ENCODE results near the gene ATOSB. TPM values are rescaled to one million over a fixed set of nuclear protein-coding genes. Genes with fewer than 3 reads are reported as not detected.

Gene ATOSB
- total and polyA plus RNA-seq, 9 of the 15 experiments (the other 6 are each of a cell fraction or from before 2014, with no cell fraction given), result 0.45 to 8.0 (median 4.2) TPM

DNA sequence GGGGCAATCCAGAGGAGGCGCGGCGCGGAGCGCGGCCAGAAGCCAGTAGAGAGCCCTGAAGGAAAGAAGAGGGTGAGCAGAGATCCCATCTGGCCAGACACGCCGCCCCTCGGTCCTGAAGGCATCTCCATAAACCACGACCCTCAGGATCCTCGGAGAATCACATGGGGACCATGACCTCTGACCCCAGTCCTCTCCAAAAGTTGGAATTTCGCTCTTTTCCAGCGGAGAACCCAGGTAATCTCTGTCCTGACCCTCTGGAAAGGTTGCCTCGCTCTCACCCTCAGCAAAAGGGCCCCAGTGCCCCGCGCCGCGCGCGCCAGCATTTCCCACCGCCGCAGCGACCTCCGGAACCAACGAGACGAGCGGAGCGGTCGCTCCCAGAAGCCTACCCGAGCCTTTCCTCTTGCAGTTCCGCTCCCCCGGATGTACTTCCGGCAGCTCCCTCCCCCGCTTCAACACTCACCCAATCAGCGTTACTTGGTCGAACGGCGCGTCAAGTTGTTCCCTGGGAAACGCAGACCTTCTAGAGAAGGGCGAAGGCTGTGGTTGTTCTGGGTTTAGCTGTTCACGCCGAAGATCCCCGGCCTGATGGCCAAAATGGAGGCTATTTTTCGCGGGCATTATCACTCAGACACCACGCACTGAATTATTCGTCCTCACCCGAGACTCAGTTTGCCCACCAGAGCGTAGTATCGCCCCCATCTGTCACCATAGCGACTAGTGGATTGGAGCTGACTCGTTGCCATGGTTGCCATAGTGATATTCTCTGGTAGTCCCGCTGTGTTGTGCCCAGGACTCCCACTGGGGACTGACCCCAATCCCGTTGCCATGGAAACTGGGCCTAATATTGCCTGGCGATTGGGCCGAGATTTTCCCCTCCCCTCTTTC, 12.6 kb downstream of the ATOSB start, which contains the start of gene STOML2 (continued):
- TF ChIP-seq PURB (CRISPR knock-in tag; IDR thresholded peaks at IDR 0.05; ENCODE audit: low read depth) (no peak), SNIP1 (IDR thresholded peaks at IDR 0.05; ENCODE audit: low read depth) (peak; percentile 78), KAT8 (IDR thresholded peaks at IDR 0.05; ENCODE audit: low read depth) (no peak), BRF1 (IDR thresholded peaks at IDR 0.05; ENCODE audit: borderline replicate concordance, extremely low read depth, insufficient read length) (no peak), EGR1 (conservative IDR thresholded peaks at IDR 0.05) (peak; percentile 77), TSC22D4 (tag; IDR thresholded peaks at IDR 0.05) (no peak), MCM3 (IDR thresholded peaks at IDR 0.05) (no peak), FIP1L1 (IDR thresholded peaks at IDR 0.05; ENCODE audit: low read depth, low read length, poor library complexity, severe bottlenecking) (no peak), ETV6 (IDR thresholded peaks at IDR 0.05; ENCODE audit: borderline replicate concordance in 1 of 2, low read depth in 2 of 2, low read length in 1 of 2) (no peak), ETV6 (CRISPR knock-in tag; IDR thresholded peaks at IDR 0.05; ENCODE audit: borderline replicate concordance) (no peak), TCF7 (IDR thresholded peaks at IDR 0.05; ENCODE audit: borderline replicate concordance) (no peak), XRCC5 (IDR thresholded peaks at IDR 0.05; ENCODE audit: low read depth, low read length) (0 out of 2 replicates have a peak, but pooled peaks have one; percentile 65), TBP (optimal IDR thresholded peaks at IDR 0.05; ENCODE audit: low read depth, low read length) (peak; percentile 84), ZNF589 (CRISPR knock-in tag; IDR thresholded peaks at IDR 0.05; ENCODE audit: low read depth) (no peak), GTF2F1 (IDR thresholded peaks at IDR 0.05; ENCODE audit: low read depth, low read length) (0 out of 2 replicates have a peak, but pooled peaks have one; percentile 28), ZNF146 (CRISPR knock-in tag; IDR thresholded peaks at IDR 0.05; ENCODE audit: unreplicated experiment) (no peak)
- TF ChIP-seq, protein P1, sequence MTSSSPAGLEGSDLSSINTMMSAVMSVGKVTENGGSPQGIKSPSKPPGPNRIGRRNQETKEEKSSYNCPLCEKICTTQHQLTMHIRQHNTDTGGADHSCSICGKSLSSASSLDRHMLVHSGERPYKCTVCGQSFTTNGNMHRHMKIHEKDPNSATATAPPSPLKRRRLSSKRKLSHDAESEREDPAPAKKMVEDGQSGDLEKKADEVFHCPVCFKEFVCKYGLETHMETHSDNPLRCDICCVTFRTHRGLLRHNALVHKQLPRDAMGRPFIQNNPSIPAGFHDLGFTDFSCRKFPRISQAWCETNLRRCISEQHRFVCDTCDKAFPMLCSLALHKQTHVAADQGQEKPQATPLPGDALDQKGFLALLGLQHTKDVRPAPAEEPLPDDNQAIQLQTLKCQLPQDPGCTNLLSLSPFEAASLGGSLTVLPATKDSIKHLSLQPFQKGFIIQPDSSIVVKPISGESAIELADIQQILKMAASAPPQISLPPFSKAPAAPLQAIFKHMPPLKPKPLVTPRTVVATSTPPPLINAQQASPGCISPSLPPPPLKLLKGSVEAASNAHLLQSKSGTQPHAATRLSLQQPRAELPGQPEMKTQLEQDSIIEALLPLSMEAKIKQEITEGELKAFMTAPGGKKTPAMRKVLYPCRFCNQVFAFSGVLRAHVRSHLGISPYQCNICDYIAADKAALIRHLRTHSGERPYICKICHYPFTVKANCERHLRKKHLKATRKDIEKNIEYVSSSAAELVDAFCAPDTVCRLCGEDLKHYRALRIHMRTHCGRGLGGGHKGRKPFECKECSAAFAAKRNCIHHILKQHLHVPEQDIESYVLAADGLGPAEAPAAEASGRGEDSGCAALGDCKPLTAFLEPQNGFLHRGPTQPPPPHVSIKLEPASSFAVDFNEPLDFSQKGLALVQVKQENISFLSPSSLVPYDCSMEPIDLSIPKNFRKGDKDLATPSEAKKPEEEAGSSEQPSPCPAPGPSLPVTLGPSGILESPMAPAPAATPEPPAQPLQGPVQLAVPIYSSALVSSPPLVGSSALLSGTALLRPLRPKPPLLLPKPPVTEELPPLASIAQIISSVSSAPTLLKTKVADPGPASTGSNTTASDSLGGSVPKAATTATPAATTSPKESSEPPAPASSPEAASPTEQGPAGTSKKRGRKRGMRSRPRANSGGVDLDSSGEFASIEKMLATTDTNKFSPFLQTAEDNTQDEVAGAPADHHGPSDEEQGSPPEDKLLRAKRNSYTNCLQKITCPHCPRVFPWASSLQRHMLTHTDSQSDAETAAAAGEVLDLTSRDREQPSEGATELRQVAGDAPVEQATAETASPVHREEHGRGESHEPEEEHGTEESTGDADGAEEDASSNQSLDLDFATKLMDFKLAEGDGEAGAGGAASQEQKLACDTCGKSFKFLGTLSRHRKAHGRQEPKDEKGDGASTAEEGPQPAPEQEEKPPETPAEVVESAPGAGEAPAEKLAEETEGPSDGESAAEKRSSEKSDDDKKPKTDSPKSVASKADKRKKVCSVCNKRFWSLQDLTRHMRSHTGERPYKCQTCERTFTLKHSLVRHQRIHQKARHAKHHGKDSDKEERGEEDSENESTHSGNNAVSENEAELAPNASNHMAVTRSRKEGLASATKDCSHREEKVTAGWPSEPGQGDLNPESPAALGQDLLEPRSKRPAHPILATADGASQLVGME (CRISPR knock-in tag; IDR thresholded peaks at IDR 0.05), result no peak
- TF ChIP-seq, protein P2, sequence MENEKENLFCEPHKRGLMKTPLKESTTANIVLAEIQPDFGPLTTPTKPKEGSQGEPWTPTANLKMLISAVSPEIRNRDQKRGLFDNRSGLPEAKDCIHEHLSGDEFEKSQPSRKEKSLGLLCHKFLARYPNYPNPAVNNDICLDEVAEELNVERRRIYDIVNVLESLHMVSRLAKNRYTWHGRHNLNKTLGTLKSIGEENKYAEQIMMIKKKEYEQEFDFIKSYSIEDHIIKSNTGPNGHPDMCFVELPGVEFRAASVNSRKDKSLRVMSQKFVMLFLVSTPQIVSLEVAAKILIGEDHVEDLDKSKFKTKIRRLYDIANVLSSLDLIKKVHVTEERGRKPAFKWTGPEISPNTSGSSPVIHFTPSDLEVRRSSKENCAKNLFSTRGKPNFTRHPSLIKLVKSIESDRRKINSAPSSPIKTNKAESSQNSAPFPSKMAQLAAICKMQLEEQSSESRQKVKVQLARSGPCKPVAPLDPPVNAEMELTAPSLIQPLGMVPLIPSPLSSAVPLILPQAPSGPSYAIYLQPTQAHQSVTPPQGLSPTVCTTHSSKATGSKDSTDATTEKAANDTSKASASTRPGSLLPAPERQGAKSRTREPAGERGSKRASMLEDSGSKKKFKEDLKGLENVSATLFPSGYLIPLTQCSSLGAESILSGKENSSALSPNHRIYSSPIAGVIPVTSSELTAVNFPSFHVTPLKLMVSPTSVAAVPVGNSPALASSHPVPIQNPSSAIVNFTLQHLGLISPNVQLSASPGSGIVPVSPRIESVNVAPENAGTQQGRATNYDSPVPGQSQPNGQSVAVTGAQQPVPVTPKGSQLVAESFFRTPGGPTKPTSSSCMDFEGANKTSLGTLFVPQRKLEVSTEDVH (IDR thresholded peaks at IDR 0.05; ENCODE audit: low read depth, partially characterized antibody), result peak; percentile 90
- TF ChIP-seq, protein P3, sequence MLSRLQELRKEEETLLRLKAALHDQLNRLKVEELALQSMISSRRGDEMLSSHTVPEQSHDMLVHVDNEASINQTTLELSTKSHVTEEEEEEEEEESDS (CRISPR knock-in tag; IDR thresholded peaks at IDR 0.05), result no peak
